ENCODE data around the gene FSTL4.

The FSTL4 gene

DNA sequence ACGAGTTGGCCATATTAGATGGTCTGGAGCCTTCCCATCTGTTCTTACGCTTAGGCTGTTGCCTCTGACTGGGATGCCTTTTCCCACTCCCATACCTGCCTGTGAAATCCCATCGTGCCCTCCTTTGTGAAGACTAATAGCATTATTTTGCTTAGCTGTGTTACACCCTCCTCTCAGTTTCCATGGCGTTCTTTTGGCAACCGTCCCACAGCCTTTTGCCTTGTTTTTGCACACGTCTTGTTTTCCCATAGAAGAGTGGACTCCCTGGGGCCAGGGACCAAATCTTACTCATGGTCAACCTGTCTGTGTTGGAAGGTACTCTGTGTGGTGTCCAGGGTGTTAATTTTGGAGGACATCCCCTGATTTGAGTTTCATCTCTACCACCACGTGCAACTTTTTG lies 318.4 kb downstream of the FSTL4 start:
- Histone ChIP-seq H3K27ac (ENCODE audit: low read length) (no peak overlapping the region), H3K36me3 (replicated peaks; ENCODE audit: insufficient read depth, low read length) (no peaks in the 10 kb centered on the region), H3F3A (ENCODE audit: insufficient read depth, low read length) (no peaks in the 10 kb centered on the region), H2AFZ (ENCODE audit: low read length) (no peak overlapping the region), H3K4me3 (ENCODE audit: low read length) (no peak overlapping the region), H3K27me3 (replicated peaks; ENCODE audit: insufficient read depth, low read length) (no peaks in the 10 kb centered on the region), H3K9me3 (replicated peaks; ENCODE audit: insufficient read depth, low read length) (no peaks in the 10 kb centered on the region), H3K9me2 (replicated peaks; ENCODE audit: insufficient read depth, low read length) (no peaks in the 10 kb centered on the region), H3K9ac (ENCODE audit: low read length) (no peak overlapping the region), H4K20me1 (ENCODE audit: insufficient read depth, low read length) (no peaks in the 10 kb centered on the region), H3K4me2 (ENCODE audit: low read depth, low read length) (no peak overlapping the region), H3K79me2 (ENCODE audit: low read length) (no peaks in the 10 kb centered on the region), H3K4me1 (ENCODE audit: low read length) (no peaks in the 10 kb centered on the region)
- TF ChIP-seq EZH2phosphoT487 (IDR thresholded peaks at IDR 0.05; ENCODE audit: low read length) (no peak), EZH2 (optimal IDR thresholded peaks at IDR 0.05; ENCODE audit: low read depth, low read length) (no peak)
- TF ChIP-seq, protein P1, sequence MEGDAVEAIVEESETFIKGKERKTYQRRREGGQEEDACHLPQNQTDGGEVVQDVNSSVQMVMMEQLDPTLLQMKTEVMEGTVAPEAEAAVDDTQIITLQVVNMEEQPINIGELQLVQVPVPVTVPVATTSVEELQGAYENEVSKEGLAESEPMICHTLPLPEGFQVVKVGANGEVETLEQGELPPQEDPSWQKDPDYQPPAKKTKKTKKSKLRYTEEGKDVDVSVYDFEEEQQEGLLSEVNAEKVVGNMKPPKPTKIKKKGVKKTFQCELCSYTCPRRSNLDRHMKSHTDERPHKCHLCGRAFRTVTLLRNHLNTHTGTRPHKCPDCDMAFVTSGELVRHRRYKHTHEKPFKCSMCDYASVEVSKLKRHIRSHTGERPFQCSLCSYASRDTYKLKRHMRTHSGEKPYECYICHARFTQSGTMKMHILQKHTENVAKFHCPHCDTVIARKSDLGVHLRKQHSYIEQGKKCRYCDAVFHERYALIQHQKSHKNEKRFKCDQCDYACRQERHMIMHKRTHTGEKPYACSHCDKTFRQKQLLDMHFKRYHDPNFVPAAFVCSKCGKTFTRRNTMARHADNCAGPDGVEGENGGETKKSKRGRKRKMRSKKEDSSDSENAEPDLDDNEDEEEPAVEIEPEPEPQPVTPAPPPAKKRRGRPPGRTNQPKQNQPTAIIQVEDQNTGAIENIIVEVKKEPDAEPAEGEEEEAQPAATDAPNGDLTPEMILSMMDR (IDR thresholded peaks at IDR 0.05; ENCODE audit: low read length): no peak
- peak; percentile 5 for DNase-seq

DNA sequence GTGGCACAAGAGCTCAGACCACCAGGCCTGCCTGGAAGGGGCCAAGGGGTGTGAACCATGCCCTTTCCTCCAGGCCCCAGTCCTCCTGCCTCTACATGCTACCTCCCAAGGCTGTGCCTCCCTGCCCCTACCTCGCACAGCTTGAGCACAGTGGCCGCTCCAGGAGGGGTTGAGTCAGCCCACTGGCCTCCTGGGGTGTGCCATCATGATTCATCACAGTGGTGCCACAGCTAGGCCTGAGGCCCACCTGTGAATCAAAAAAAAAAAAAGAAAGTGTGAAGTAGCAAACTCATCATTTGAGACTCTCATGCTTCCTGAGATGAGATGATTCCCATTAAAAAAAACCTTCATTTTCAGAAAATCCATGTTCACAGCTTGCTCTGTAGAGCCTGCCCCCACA lies 320.0 kb downstream of the FSTL4 start:
- Histone ChIP-seq H3K27ac (ENCODE audit: low read length) (no peak overlapping the region), H4K20me1 (ENCODE audit: insufficient read depth, low read length) (no peaks in the 10 kb centered on the region), H3K4me2 (ENCODE audit: low read depth, low read length) (no peak overlapping the region), H3K4me3 (ENCODE audit: low read length) (no peak overlapping the region), H3F3A (ENCODE audit: insufficient read depth, low read length) (no peaks in the 10 kb centered on the region), H3K79me2 (ENCODE audit: low read length) (no peaks in the 10 kb centered on the region), H3K9me3 (replicated peaks; ENCODE audit: insufficient read depth, low read length) (no peaks in the 10 kb centered on the region), H3K27me3 (replicated peaks; ENCODE audit: insufficient read depth, low read length) (no peaks in the 10 kb centered on the region), H3K4me1 (ENCODE audit: low read length) (no peaks in the 10 kb centered on the region), H3K9me2 (replicated peaks; ENCODE audit: insufficient read depth, low read length) (no peaks in the 10 kb centered on the region), H3K36me3 (replicated peaks; ENCODE audit: insufficient read depth, low read length) (no peaks in the 10 kb centered on the region), H3K9ac (ENCODE audit: low read length) (no peak overlapping the region), H2AFZ (ENCODE audit: low read length) (no peak overlapping the region)
- TF ChIP-seq EZH2phosphoT487 (IDR thresholded peaks at IDR 0.05; ENCODE audit: low read length) (no peak), EZH2 (optimal IDR thresholded peaks at IDR 0.05; ENCODE audit: low read depth, low read length) (no peak)
- TF ChIP-seq, protein P1 (IDR thresholded peaks at IDR 0.05; ENCODE audit: low read length): no peak
- peak; percentile 4 for DNase-seq

DNA sequence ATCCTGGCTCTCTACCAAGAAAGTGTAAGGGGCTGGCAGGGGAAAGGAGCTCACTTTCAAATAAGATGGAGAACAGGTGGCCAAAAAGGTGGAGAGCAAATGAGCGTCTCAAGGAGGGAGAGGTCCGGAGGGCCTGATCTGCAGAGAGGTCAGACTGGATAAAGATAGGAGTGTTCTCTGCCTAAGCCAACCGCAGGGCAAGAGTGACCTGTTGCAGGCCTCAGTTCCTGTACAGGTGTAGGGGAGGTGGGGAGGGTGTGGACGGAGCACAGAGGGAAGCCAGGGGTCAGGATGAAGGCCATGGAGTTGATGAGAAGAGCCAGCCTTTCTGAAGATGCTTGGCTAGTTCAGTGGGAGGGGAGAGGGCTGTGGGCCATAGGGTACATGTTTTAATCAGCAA lies 320.8 kb downstream of the FSTL4 start:
- Histone ChIP-seq H3F3A (ENCODE audit: insufficient read depth, low read length) (no peaks in the 10 kb centered on the region), H3K79me2 (ENCODE audit: low read length) (no peaks in the 10 kb centered on the region), H3K9ac (ENCODE audit: low read length) (no peak overlapping the region), H4K20me1 (ENCODE audit: insufficient read depth, low read length) (no peaks in the 10 kb centered on the region), H3K27me3 (replicated peaks; ENCODE audit: insufficient read depth, low read length) (no peaks in the 10 kb centered on the region), H2AFZ (ENCODE audit: low read length) (no peak overlapping the region), H3K36me3 (replicated peaks; ENCODE audit: insufficient read depth, low read length) (no peaks in the 10 kb centered on the region), H3K27ac (ENCODE audit: low read length) (no peak overlapping the region), H3K9me3 (replicated peaks; ENCODE audit: insufficient read depth, low read length) (no peaks in the 10 kb centered on the region), H3K4me1 (ENCODE audit: low read length) (no peaks in the 10 kb centered on the region), H3K9me2 (replicated peaks; ENCODE audit: insufficient read depth, low read length) (no peaks in the 10 kb centered on the region), H3K4me3 (ENCODE audit: low read length) (no peak overlapping the region), H3K4me2 (ENCODE audit: low read depth, low read length) (no peak overlapping the region)
- peak; percentile 3 for DNase-seq
- TF ChIP-seq EZH2phosphoT487 (IDR thresholded peaks at IDR 0.05; ENCODE audit: low read length) (no peak), EZH2 (optimal IDR thresholded peaks at IDR 0.05; ENCODE audit: low read depth, low read length) (no peak)
- TF ChIP-seq, protein P1 (IDR thresholded peaks at IDR 0.05; ENCODE audit: low read length): no peak
